Coronary artery (tissue), 2 donors: ENCODE measurements around the gene NFIX.
A peak's percentile ranks its signal among the peaks of the same experiment; 100 is the strongest.
"Not testable (repeated sequence)": the region's sequence is repeated elsewhere in the genome, so short reads cannot be mapped to it uniquely, and the experiment has no call there.

ENCODE experiments used
- DNase-seq: peaks from one replicate; pipeline ENCODE4 v3.0.0-alpha.2; 2017; ENCODE audit warnings: low spot score
- H3K27ac ChIP-seq, 2 donors: fragments of 200-600 bp; sonication (generic); one replicate each; pipeline ENCODE4 v1.5.1; 2016 to 2019
- H3K4me3 ChIP-seq: fragments of 200-600 bp; sonication (generic); 2 replicates; pipeline ENCODE4 v1.5.1; 2016; ENCODE audit warnings: mild to moderate bottlenecking, moderate library complexity
- TF ChIP-seq, protein P1 (sequence below): fragments of 200-600 bp; sonication (generic); IDR thresholded peaks from one replicate; pipeline ENCODE4 v1.5.1; 2019; ENCODE audit warnings: antibody characterized with exemption

The NFIX gene

DNA sequence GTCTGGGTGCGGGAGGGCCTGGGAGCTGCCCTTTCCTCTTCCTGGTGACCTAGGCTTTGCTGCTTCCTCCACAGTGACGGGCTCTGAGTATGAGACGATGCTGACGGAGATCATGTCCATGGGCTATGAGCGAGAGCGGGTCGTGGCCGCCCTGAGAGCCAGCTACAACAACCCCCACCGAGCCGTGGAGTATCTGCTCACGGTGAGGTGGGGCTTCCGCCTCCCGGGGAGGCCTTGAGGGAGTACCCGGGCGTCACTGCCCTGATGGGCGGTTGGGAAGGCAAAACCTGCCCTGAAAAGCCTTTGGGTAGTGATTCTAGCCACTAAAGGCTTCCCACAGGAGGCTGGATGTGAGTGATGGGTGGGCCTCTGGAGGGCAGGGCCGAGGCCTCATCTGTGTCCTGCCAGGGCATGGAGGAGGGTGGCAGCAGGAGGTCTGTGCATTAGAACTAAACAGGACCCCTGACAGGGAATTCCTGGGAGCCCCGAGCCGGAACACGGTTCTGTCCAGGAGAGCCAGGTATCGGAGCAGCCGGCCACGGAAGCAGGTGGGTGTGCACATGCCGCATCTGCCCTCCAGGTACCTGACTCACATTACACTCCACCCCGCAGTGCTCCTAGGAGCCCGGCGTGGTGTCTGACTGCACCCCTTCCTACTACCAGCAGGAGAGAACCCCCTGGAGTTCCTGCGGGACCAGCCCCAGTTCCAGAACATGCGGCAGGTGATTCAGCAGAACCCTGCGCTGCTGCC lies 46.5 kb upstream of the NFIX start:
- no peak overlapping the region for H3K27ac ChIP-seq
- no peak for DNase-seq

DNA sequence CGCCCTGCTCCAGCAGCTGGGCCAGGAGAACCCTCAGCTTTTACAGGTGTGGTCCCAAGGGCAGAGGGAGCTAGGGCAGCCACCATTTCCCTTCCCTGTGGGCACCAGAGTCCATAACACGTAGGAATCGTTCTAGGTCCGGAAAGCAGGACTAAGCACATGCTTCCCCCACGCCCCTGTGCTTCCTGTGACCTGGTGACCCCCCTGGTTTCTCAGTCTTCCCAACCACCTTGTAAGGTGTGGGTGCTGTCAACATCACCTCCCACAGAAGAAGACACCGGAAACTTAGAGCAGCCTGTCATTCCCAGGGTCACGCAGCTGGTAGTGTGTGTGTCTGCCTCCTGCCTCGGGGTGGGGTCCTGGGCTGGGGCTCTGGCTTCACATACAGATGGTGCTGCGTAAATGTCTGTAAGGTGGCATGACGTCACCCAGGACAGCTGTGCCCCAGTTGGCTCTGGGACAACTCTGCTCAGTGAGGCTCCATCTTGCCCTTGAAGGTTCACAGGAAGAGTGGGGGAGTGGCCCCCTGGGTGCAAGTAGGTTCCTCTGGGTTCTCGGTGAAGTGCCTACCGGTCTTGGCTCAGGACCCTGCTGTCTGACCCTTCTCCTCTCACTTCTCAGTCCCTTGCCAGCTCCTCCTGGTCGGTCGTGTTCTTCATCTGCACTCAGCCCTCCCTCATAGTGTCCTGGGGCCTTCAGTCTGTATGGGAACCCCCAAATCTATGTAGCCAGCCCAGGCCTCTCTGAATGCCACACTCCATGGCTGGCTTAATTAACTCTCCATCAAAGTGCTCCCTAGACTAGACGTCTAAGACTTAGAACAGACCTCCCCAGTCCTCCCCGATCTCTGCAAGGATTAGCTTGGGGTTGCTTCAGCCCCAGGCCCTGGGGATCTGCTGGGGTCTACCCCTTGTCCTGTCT lies 45.7 kb upstream of the NFIX start:
- Histone ChIP-seq H3K27ac (no peak overlapping the region), H3K4me3 (no peak overlapping the region)
- DNase-seq: no peak
- TF ChIP-seq, protein P1, sequence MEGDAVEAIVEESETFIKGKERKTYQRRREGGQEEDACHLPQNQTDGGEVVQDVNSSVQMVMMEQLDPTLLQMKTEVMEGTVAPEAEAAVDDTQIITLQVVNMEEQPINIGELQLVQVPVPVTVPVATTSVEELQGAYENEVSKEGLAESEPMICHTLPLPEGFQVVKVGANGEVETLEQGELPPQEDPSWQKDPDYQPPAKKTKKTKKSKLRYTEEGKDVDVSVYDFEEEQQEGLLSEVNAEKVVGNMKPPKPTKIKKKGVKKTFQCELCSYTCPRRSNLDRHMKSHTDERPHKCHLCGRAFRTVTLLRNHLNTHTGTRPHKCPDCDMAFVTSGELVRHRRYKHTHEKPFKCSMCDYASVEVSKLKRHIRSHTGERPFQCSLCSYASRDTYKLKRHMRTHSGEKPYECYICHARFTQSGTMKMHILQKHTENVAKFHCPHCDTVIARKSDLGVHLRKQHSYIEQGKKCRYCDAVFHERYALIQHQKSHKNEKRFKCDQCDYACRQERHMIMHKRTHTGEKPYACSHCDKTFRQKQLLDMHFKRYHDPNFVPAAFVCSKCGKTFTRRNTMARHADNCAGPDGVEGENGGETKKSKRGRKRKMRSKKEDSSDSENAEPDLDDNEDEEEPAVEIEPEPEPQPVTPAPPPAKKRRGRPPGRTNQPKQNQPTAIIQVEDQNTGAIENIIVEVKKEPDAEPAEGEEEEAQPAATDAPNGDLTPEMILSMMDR: no peak

More for the DNA sequence above, 46.5 kb upstream of the NFIX start:
- no peak overlapping the region for H3K4me3 ChIP-seq
- TF ChIP-seq, protein P1: no peak

DNA sequence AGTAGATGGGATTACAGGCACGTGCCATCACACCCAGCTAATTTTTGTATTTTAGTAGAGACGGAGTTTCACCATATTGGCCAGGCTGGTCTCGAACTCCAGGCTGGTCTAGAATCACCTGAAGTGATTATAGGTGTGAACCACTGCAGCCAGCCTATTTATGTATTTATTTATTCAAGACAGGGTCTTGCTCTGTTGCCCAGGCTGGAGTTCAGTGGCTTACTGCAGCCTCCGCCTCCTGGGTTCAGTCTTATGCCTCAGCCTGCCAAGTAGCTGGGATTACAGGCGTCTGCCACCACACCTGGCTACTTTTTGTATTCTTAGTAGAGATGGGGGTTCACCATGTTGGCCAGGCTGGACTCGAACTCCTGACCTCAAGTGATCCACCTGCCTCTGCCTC lies 43.2 kb upstream of the NFIX start:
- DNase-seq, H3K4me3 ChIP-seq: not testable (repeated sequence)
- peak overlapping the region; percentile 79 to 81 for H3K27ac ChIP-seq

DNA sequence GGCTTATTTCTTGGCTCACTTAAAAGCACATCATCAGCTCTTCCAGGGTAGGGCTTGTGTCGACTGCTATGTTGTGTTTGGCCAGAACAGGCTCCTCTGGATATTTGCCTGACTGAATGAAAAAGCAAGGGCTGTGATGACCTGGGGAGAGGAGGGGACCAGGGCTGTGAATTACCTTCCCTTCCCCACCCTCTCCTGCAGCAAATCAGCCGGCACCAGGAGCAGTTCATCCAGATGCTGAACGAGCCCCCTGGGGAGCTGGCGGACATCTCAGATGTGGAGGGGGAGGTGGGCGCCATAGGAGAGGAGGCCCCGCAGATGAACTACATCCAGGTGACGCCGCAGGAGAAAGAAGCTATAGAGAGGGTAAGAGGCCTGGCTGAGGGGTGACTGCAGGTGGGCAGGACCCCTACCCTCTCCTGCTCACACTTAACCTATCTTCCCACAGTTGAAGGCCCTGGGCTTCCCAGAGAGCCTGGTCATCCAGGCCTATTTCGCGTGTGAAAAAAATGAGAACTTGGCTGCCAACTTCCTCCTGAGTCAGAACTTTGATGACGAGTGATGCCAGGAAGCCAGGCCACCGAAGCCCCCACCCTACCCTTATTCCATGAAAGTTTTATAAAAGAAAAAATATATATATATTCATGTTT lies 42.7 kb upstream of the NFIX start:
- no peak for DNase-seq
- Histone ChIP-seq H3K27ac (peak overlapping the region; percentile 79 to 81), H3K4me3 (no peak overlapping the region)
- TF ChIP-seq, protein P1: no peak

DNA sequence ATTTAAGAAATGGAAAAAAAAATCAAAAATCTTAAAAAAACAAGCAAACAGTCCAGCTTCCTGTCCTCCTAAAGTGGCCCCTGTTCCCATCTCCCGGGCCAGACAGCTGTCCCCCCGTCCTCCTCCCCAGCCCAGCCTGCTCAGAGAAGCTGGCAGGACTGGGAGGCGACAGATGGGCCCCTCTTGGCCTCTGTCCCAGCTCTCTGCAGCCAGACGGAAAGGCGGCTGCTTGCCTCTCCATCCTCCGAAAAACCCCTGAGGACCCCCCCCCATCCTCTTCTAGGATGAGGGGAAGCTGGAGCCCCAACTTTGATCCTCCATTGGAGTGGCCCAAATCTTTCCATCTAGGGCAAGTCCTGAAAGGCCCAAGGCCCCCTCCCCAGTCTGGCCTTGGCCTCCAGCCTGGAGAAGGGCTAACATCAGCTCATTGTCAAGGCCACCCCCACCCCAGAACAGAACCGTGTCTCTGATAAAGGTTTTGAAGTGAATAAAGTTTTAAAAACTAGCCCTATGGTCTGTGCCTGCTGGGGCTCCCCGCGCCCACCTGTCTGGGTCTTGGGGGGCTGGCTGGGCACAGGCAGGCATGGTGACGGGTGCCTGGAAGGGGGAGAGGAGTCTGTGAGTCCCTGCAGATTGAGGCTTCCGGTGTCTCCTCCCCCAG lies 42.0 kb upstream of the NFIX start:
- peak overlapping the region; percentile 80 to 81 for H3K27ac ChIP-seq
- no peak for DNase-seq
- H3K4me3 ChIP-seq: no peak overlapping the region
- TF ChIP-seq, protein P1: no peak

DNA sequence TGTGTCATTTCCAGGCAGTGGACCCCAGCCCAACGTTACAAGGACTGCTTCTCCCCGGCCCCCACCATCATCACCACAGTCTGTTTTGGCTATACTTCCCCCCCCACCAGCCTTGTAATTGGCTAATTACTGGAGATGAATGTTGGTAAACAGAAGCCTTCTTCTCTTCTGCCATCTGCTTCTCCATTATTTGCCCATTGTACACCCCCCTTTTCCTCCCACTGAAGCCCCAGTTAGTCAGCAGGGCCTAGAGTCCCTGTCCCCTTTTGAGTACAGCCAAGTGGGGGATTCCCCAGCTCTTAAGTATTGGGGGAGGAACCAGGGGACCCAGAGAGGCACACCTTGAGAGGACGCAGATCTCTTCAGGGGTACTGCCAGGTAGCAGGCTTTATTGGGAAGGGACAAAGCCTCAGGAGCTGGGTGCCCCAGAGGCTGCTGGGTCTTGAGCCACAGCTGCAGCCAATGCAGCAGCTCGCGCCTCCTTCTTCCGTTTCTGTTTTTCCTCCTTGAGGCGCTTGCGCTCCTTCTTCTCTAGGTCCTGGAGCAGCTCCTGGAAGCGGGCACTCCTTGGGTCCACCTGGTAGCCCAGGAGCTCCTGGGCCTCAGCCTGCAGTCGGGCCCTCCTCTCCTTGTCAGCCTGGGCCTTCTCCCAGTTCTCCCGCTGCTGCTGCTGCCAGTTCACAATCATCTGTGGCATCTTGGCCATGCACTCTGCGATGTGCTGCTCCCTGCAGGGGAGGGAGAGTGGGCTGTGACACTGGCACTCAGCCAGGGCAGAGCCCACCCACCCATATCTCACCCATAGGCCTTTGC lies 41.3 kb upstream of the NFIX start:
- no peak overlapping the region for H3K4me3 ChIP-seq
- peak overlapping the region; percentile 80 to 81 for H3K27ac ChIP-seq
- DNase-seq: no peak
- TF ChIP-seq, protein P1: no peak
